GM23338 (cell line): ENCODE measurements around the gene NDC1. TPM values are rescaled to one million over a fixed set of nuclear protein-coding genes. Genes with fewer than 3 reads are reported as not detected.

Experiments used
- ATAC-seq: fragments of 200-7000 bp; cut with Tn5 transposase; 3 replicates; pipeline ENCODE4 v1.9.1; 2020
- DNase-seq: peaks from one replicate; pipeline ENCODE4 v3.0.0-alpha.2; 2015; ENCODE audit warnings: low spot score
- H2AFZ ChIP-seq: fragments of 200-600 bp; sonication (generic); 2 replicates; pipeline ENCODE4 v1.8.0; 2016; ENCODE audit warnings: antibody characterized with exemption, mild to moderate bottlenecking, moderate library complexity
- H3F3A ChIP-seq: fragments of 200-600 bp; sonication (generic); replicated peaks from 2 replicates; pipeline ENCODE4 v1.8.0; 2017; ENCODE audit warnings: antibody characterized with exemption, mixed run types, low read depth
- H3K27ac ChIP-seq: fragments of 200-600 bp; sonication (generic); 2 replicates; pipeline ENCODE4 v1.6.1; 2016; ENCODE audit warnings: low read depth
- H3K27me3 ChIP-seq: fragments of 200-600 bp; sonication (generic); 2 replicates; pipeline ENCODE4 v1.8.0; 2016; ENCODE audit warnings: mild to moderate bottlenecking, mixed run types, moderate library complexity; ENCODE audit not compliant: insufficient read depth
- H3K36me3 ChIP-seq: fragments of 200-600 bp; sonication (generic); 2 replicates; pipeline ENCODE4 v1.8.0; 2016; ENCODE audit warnings: mild to moderate bottlenecking; ENCODE audit not compliant: insufficient read depth
- H3K4me1 ChIP-seq: fragments of 200-600 bp; sonication (generic); 2 replicates; pipeline ENCODE4 v1.8.0; 2016; ENCODE audit warnings: mild to moderate bottlenecking, moderate library complexity; ENCODE audit not compliant: insufficient read depth
- H3K4me2 ChIP-seq: fragments of 200-600 bp; sonication (generic); 2 replicates; pipeline ENCODE4 v1.7.1; 2017; ENCODE audit warnings: mixed run types
- H3K4me3 ChIP-seq: fragments of 200-600 bp; sonication (generic); 2 replicates; pipeline ENCODE4 v1.6.1; 2016; ENCODE audit warnings: mixed run types
- H3K79me2 ChIP-seq: fragments of 200-600 bp; sonication (generic); replicated peaks from 2 replicates; pipeline ENCODE4 v1.8.0; 2017; ENCODE audit warnings: mild to moderate bottlenecking; ENCODE audit not compliant: insufficient read depth
- H3K9me2 ChIP-seq: fragments of 200-600 bp; sonication (generic); 2 replicates; pipeline ENCODE4 v1.8.0; 2017; ENCODE audit not compliant: insufficient read depth
- H4K20me1 ChIP-seq: fragments of 200-600 bp; sonication (generic); replicated peaks from 2 replicates; pipeline ENCODE4 v1.8.0; 2017; ENCODE audit warnings: mild to moderate bottlenecking; ENCODE audit not compliant: insufficient read depth
- H3K27ac Mint-ChIP-seq: 2 replicates; pipeline ENCODE4 v1.8.0; 2020; ENCODE audit warnings: inconsistent platforms, mild to moderate bottlenecking, moderate library complexity, mixed read lengths
- H3K27me3 Mint-ChIP-seq: 3 replicates; pipeline ENCODE4 v1.8.0; 2022; ENCODE audit warnings: low read depth, mild to moderate bottlenecking, moderate library complexity, mixed read lengths, inconsistent platforms; ENCODE audit not compliant: insufficient read depth, poor library complexity
- H3K36me3 Mint-ChIP-seq: 3 replicates; pipeline ENCODE4 v1.8.0; 2021; ENCODE audit warnings: low read depth, mild to moderate bottlenecking, inconsistent platforms, moderate library complexity, mixed read lengths
- H3K4me1 Mint-ChIP-seq: 3 replicates; pipeline ENCODE4 v1.8.0; 2020; ENCODE audit warnings: mild to moderate bottlenecking, inconsistent platforms, mixed read lengths
- H3K4me3 Mint-ChIP-seq: 3 replicates; pipeline ENCODE4 v1.8.0; 2021; ENCODE audit warnings: moderate library complexity, mild to moderate bottlenecking, inconsistent platforms, mixed read lengths
- H3K9me3 Mint-ChIP-seq: 3 replicates; pipeline ENCODE4 v1.8.0; 2020; ENCODE audit warnings: moderate library complexity, mild to moderate bottlenecking, inconsistent platforms, mixed read lengths
- CREB1 ChIP-seq: fragments of 250-450 bp; sonication (Bioruptor Pico); IDR thresholded peaks from 2 replicates; pipeline ENCODE4 v1.5.0; 2020; ENCODE audit warnings: low read depth, mild to moderate bottlenecking, moderate library complexity
- EZH2 ChIP-seq: fragments of 200-600 bp; sonication (generic); IDR thresholded peaks from one replicate; pipeline ENCODE4 v1.8.0; 2017; ENCODE audit warnings: antibody characterized with exemption, mild to moderate bottlenecking, low read depth; ENCODE audit not compliant: unreplicated experiment
- EZH2phosphoT487 ChIP-seq: fragments of 200-600 bp; sonication (generic); IDR thresholded peaks from one replicate; pipeline ENCODE4 v1.8.1; 2018; ENCODE audit warnings: antibody characterized with exemption; ENCODE audit not compliant: unreplicated experiment
- JUNB ChIP-seq: IDR thresholded peaks from one replicate; pipeline ENCODE4 v1.6.1; 2016; ENCODE audit warnings: antibody characterized with exemption; ENCODE audit not compliant: unreplicated experiment
- NANOG ChIP-seq: IDR thresholded peaks from 2 replicates; pipeline ENCODE4 v1.6.1; 2016; ENCODE audit warnings: antibody characterized with exemption, borderline replicate concordance
- POLR2AphosphoS5 ChIP-seq: IDR thresholded peaks from 2 replicates; pipeline ENCODE4 v1.6.1; 2016; ENCODE audit warnings: antibody characterized with exemption, low read depth
- STAT1 ChIP-seq: IDR thresholded peaks from one replicate; pipeline ENCODE4 v1.6.1; 2016; ENCODE audit warnings: antibody characterized with exemption; ENCODE audit not compliant: unreplicated experiment
- ZNF114 ChIP-seq: fragments of 250-450 bp; sonication (Bioruptor Pico); IDR thresholded peaks from 2 replicates; pipeline ENCODE4 v1.5.0; 2020; ENCODE audit warnings: mild to moderate bottlenecking, moderate library complexity
- polyA plus RNA-seq: library from polyadenylated mRNA; unstranded; fragments of >200 nt; fragmentation: Nextera tagmentation; extraction: Ambion mirVana; gene quantifications from 2 replicates; pipeline ENCODE4 v1.2.1, GENCODE V29; 2016
- total RNA-seq: library from RNA; depleted of rRNA; stranded (reverse); fragments of >200 nt; shearing (Covaris generic); gene quantifications from 2 replicates; pipeline ENCODE4 v1.2.3, GENCODE V29; 2014
- TF ChIP-seq, protein P1 (sequence below): IDR thresholded peaks from one replicate; pipeline ENCODE4 v1.6.1; 2018; ENCODE audit warnings: antibody characterized with exemption; ENCODE audit not compliant: unreplicated experiment
- TF ChIP-seq, protein P2 (sequence below), 2 experiments: fragments of 200-600 bp in 1 of 2; sonication (generic) in 1 of 2; conservative IDR thresholded peaks; 2 replicates each; pipeline versions ENCODE4 v1.5.1 to v1.6.1; 2016 to 2017; ENCODE audit warnings: antibody characterized with exemption in 2 of 2, low read depth in 2 of 2, mild to moderate bottlenecking in 2 of 2, moderate library complexity in 1 of 2
- TF ChIP-seq, protein P3 (sequence below): IDR thresholded peaks from 2 replicates; pipeline ENCODE4 v1.6.1; 2016; ENCODE audit warnings: antibody characterized with exemption

Gene NDC1
- total and polyA plus RNA-seq, 2 experiments from 2014 or later: 19.8 to 100 TPM

DNA sequence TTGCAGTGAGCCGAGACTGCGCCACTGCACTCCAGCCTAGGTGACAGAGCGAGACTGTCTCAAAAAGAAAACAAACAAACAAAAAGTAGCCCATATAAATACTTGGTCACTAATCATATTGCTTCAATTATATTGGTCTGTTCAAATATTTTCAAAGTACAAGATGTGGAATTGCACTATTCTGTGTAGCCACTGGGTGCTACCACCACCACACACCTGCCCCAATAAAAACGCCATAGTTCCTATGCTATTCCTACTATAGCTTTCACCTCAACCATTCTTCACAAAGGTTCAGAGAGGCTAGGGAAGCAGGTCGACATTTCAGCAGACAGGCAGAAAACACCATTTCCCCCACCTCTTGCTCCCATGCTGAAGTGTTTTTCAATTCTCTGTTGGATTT lies 16.7 kb downstream of the NDC1 start:
- H3K36me3 Mint-ChIP-seq: peaks cover 61% of the 10 kb centered on the region
- TF ChIP-seq EZH2phosphoT487: no peak
- ATAC-seq (no peak), DNase-seq (no peak)
- Histone ChIP-seq H3K36me3 (peaks cover 49% of the 10 kb centered on the region), H3K4me1 (no peaks in the 10 kb centered on the region), H3K27ac (no peak overlapping the region), H3K9me2 (no peaks in the 10 kb centered on the region), H4K20me1 (peaks cover 15% of the 10 kb centered on the region), H3K27me3 (no peaks in the 10 kb centered on the region), H3K79me2 (peaks cover 38% of the 10 kb centered on the region), H3F3A (no peaks in the 10 kb centered on the region), H3K4me2 (no peak overlapping the region), H2AFZ (no peak overlapping the region), H3K4me3 (no peak overlapping the region)
- H3K4me1 Mint-ChIP-seq: no peaks in the 10 kb centered on the region
- no peak overlapping the region for H3K27ac Mint-ChIP-seq
- no peak overlapping the region for H3K4me3 Mint-ChIP-seq
- H3K27me3 Mint-ChIP-seq: peaks cover 1% of the 10 kb centered on the region
- H3K9me3 Mint-ChIP-seq: no peaks in the 10 kb centered on the region; the same call in 2 of the 3 replicates

DNA sequence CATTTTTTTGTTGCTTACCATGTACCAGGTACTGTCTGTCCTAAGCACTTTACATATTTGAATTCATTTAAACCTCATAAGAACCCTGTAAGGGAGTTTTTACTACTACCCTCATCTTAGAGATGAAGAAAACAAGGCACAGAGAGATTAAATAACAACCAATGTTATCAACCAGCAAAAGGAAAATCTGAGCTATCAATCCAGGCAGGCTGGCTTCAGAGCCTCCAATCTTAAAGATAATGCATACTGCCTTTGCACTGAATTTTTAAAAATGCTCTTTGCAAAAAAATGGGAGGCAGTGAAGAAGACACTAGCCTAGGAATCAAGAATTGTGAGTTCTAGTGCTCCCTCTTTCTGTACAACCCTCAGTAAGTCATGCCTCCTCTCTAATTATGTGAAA lies 18.7 kb downstream of the NDC1 start:
- Histone ChIP-seq H2AFZ (no peak overlapping the region), H3K9me2 (no peaks in the 10 kb centered on the region), H3K4me2 (no peak overlapping the region), H3K4me1 (no peaks in the 10 kb centered on the region), H3F3A (no peaks in the 10 kb centered on the region), H3K27me3 (no peaks in the 10 kb centered on the region), H3K79me2 (peaks cover 58% of the 10 kb centered on the region), H3K36me3 (peaks cover 41% of the 10 kb centered on the region), H3K27ac (no peak overlapping the region), H4K20me1 (peaks cover 15% of the 10 kb centered on the region), H3K4me3 (no peak overlapping the region)
- no peaks in the 10 kb centered on the region for H3K4me1 Mint-ChIP-seq
- no peak overlapping the region for H3K4me3 Mint-ChIP-seq
- no peaks in the 10 kb centered on the region; the same call in 2 of the 3 replicates for H3K9me3 Mint-ChIP-seq
- ATAC-seq: no peak
- peaks cover 1% of the 10 kb centered on the region for H3K27me3 Mint-ChIP-seq
- H3K36me3 Mint-ChIP-seq: peaks cover 64% of the 10 kb centered on the region
- no peak overlapping the region for H3K27ac Mint-ChIP-seq
- no peak for DNase-seq
- TF ChIP-seq POLR2AphosphoS5 (no peak), ZNF114 (CRISPR knock-in tag) (no peak), EZH2 (no peak), STAT1 (no peak), CREB1 (CRISPR knock-in tag) (no peak), NANOG (no peak), JUNB (no peak)
- TF ChIP-seq, protein P1, sequence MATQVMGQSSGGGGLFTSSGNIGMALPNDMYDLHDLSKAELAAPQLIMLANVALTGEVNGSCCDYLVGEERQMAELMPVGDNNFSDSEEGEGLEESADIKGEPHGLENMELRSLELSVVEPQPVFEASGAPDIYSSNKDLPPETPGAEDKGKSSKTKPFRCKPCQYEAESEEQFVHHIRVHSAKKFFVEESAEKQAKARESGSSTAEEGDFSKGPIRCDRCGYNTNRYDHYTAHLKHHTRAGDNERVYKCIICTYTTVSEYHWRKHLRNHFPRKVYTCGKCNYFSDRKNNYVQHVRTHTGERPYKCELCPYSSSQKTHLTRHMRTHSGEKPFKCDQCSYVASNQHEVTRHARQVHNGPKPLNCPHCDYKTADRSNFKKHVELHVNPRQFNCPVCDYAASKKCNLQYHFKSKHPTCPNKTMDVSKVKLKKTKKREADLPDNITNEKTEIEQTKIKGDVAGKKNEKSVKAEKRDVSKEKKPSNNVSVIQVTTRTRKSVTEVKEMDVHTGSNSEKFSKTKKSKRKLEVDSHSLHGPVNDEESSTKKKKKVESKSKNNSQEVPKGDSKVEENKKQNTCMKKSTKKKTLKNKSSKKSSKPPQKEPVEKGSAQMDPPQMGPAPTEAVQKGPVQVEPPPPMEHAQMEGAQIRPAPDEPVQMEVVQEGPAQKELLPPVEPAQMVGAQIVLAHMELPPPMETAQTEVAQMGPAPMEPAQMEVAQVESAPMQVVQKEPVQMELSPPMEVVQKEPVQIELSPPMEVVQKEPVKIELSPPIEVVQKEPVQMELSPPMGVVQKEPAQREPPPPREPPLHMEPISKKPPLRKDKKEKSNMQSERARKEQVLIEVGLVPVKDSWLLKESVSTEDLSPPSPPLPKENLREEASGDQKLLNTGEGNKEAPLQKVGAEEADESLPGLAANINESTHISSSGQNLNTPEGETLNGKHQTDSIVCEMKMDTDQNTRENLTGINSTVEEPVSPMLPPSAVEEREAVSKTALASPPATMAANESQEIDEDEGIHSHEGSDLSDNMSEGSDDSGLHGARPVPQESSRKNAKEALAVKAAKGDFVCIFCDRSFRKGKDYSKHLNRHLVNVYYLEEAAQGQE: no peak
- TF ChIP-seq, protein P2, sequence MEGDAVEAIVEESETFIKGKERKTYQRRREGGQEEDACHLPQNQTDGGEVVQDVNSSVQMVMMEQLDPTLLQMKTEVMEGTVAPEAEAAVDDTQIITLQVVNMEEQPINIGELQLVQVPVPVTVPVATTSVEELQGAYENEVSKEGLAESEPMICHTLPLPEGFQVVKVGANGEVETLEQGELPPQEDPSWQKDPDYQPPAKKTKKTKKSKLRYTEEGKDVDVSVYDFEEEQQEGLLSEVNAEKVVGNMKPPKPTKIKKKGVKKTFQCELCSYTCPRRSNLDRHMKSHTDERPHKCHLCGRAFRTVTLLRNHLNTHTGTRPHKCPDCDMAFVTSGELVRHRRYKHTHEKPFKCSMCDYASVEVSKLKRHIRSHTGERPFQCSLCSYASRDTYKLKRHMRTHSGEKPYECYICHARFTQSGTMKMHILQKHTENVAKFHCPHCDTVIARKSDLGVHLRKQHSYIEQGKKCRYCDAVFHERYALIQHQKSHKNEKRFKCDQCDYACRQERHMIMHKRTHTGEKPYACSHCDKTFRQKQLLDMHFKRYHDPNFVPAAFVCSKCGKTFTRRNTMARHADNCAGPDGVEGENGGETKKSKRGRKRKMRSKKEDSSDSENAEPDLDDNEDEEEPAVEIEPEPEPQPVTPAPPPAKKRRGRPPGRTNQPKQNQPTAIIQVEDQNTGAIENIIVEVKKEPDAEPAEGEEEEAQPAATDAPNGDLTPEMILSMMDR (conservative IDR thresholded peaks at IDR 0.05; ENCODE audit: low read depth in 2 of 2): no peak
- TF ChIP-seq, protein P3, sequence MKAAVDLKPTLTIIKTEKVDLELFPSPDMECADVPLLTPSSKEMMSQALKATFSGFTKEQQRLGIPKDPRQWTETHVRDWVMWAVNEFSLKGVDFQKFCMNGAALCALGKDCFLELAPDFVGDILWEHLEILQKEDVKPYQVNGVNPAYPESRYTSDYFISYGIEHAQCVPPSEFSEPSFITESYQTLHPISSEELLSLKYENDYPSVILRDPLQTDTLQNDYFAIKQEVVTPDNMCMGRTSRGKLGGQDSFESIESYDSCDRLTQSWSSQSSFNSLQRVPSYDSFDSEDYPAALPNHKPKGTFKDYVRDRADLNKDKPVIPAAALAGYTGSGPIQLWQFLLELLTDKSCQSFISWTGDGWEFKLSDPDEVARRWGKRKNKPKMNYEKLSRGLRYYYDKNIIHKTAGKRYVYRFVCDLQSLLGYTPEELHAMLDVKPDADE: no peak
